Neuronal stem cell (in vitro differentiated cells): ENCODE measurements around the gene LCLAT1.

Experiments used
- DNase-seq: peaks from one replicate; pipeline ENCODE4 v3.0.0-alpha.2; 2013; ENCODE audit warnings: low spot score
- H2AFZ ChIP-seq: one replicate; pipeline ENCODE4 v1.6.1; 2013; ENCODE audit warnings: mild to moderate bottlenecking, low read length, inconsistent platforms
- H2AK5ac ChIP-seq: 2 replicates; pipeline ENCODE4 v1.6.1; 2013; ENCODE audit warnings: low read depth, mild to moderate bottlenecking, inconsistent platforms, low read length, moderate library complexity, mixed read lengths
- H2BK120ac ChIP-seq: 2 replicates; pipeline ENCODE4 v1.6.1; 2013; ENCODE audit warnings: low read depth, mild to moderate bottlenecking, inconsistent platforms, low read length, moderate library complexity, mixed read lengths
- H2BK12ac ChIP-seq: one replicate; pipeline ENCODE4 v1.6.1; 2013; ENCODE audit warnings: low read length, inconsistent platforms
- H2BK15ac ChIP-seq: 2 replicates; pipeline ENCODE4 v1.6.1; 2013; ENCODE audit warnings: mild to moderate bottlenecking, low read length, inconsistent platforms, mixed read lengths
- H2BK5ac ChIP-seq: one replicate; pipeline ENCODE4 v1.6.1; 2013; ENCODE audit warnings: inconsistent platforms, mild to moderate bottlenecking, low read length, moderate library complexity
- H3K14ac ChIP-seq: one replicate; pipeline ENCODE4 v1.6.1; 2013; ENCODE audit warnings: low read length, inconsistent platforms
- H3K18ac ChIP-seq: 2 replicates; pipeline ENCODE4 v1.6.1; 2013; ENCODE audit warnings: low read length, inconsistent platforms
- H3K23ac ChIP-seq: 2 replicates; pipeline ENCODE4 v1.6.1; 2013; ENCODE audit warnings: low read depth, mild to moderate bottlenecking, mixed read lengths, low read length, inconsistent platforms; ENCODE audit not compliant: poor library complexity
- H3K27ac ChIP-seq: replicated peaks from 3 replicates; pipeline ENCODE4 v1.5.1; 2013; ENCODE audit warnings: low read length, inconsistent platforms
- H3K27me3 ChIP-seq, 3 experiments: 2 replicates each; pipeline ENCODE4 v1.6.1; 2013; ENCODE audit warnings: low read length in 3 of 3, mild to moderate bottlenecking in 2 of 3, inconsistent platforms in 1 of 3, low read depth in 1 of 3, mixed read lengths in 1 of 3, moderate library complexity in 1 of 3; ENCODE audit not compliant: control insufficient read depth in 3 of 3, insufficient read depth in 3 of 3
- H3K36me3 ChIP-seq, 2 donors: replicated peaks in 1 of 2; 2 replicates each; pipeline ENCODE4 v1.6.1; 2013; ENCODE audit warnings: low read length in 2 of 2; ENCODE audit not compliant: control insufficient read depth in 2 of 2, insufficient read depth in 2 of 2
- H3K4ac ChIP-seq: 2 replicates; pipeline ENCODE4 v1.6.1; 2013; ENCODE audit warnings: inconsistent platforms, mild to moderate bottlenecking, low read length, moderate library complexity
- H3K4me1 ChIP-seq, 2 donors: 1 replicate in 1 of 2; 2 replicates in 1 of 2; pipeline ENCODE4 v1.6.1; 2013; ENCODE audit warnings: low read length in 2 of 2, low read depth in 1 of 2; ENCODE audit not compliant: control insufficient read depth in 2 of 2, insufficient read depth in 1 of 2
- H3K4me2 ChIP-seq: one replicate; pipeline ENCODE4 v1.6.1; 2013; ENCODE audit warnings: mild to moderate bottlenecking, low read length, inconsistent platforms; ENCODE audit not compliant: insufficient read depth, poor library complexity, severe bottlenecking
- H3K4me3 ChIP-seq, 2 donors: 2 replicates each; pipeline ENCODE4 v1.5.1; 2013; ENCODE audit warnings: low read length in 2 of 2, mild to moderate bottlenecking in 2 of 2, inconsistent platforms in 1 of 2, moderate library complexity in 1 of 2
- H3K79me1 ChIP-seq: one replicate; pipeline ENCODE4 v1.6.1; 2013; ENCODE audit warnings: low read depth, mild to moderate bottlenecking, inconsistent platforms, low read length, moderate library complexity
- H3K9ac ChIP-seq: one replicate; pipeline ENCODE4 v1.6.1; 2013; ENCODE audit warnings: mild to moderate bottlenecking, low read depth, low read length, inconsistent platforms; ENCODE audit not compliant: poor library complexity
- H3K9me3 ChIP-seq, 2 donors: replicated peaks in 1 of 2; 2 replicates each; pipeline versions ENCODE3 to v1.6.1; 2013; ENCODE audit warnings: low read length in 2 of 2, mild to moderate bottlenecking in 2 of 2, inconsistent platforms in 1 of 2, low read depth in 1 of 2, mixed read lengths in 1 of 2, moderate library complexity in 1 of 2; ENCODE audit not compliant: control insufficient read depth in 2 of 2, insufficient read depth in 1 of 2
- H4K8ac ChIP-seq: one replicate; pipeline ENCODE4 v1.6.1; 2013; ENCODE audit warnings: low read depth, mild to moderate bottlenecking, inconsistent platforms, low read length, moderate library complexity
- H4K91ac ChIP-seq: one replicate; pipeline ENCODE4 v1.6.1; 2013; ENCODE audit warnings: low read length, low read depth, mild to moderate bottlenecking, inconsistent platforms; ENCODE audit not compliant: poor library complexity
- WGBS, 2 donors: extraction: QIAGEN DNeasy Blood & Tissue Kit; methylation state at CpG; one replicate each; pipeline ENCODE4 v1.1.7; 2013; ENCODE audit warnings: missing lambda C conversion rate in 2 of 2, mixed read lengths in 1 of 2; ENCODE audit not compliant: insufficient read length in 2 of 2, insufficient replicate concordance in 1 of 2; ENCODE audit errors: extremely low coverage in 2 of 2; 5-methylcytosine and 5-hydroxymethylcytosine counted together

Gene LCLAT1

DNA sequence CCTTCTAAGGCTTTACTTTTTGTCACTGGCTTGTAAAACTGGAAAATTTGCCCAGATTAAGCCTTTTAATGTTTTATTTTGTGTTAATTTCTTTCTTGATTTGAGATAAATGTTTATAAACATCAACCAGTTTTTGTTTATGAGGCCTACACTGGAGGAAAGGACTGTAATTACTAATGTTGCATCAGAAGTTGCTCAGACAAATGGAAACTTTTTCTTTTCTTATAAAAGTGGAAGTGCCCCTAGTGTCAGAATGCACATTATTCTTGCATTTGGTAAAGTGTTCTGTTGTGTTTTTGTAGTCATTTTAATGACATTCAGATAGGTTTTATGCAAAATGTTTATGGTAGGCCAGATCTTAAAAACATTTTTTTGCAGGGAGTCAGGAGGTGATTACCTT lies 25.3 kb downstream of the LCLAT1 start:
- Histone ChIP-seq H3K4ac (no peak overlapping the region), H3K9me3 (peaks cover 0 to 3% of the 10 kb centered on the region in 2 donors), H3K27me3 (no peaks in the 10 kb centered on the region), H2BK15ac (no peak overlapping the region), H3K9ac (no peak overlapping the region), H3K36me3 (no peaks in the 10 kb centered on the region), H3K18ac (no peak overlapping the region), H4K8ac (no peak overlapping the region), H2BK12ac (no peak overlapping the region), H3K23ac (no peak overlapping the region), H3K4me1 (no peaks in the 10 kb centered on the region), H3K79me1 (no peaks in the 10 kb centered on the region), H2AFZ (no peak overlapping the region), H3K14ac (no peak overlapping the region), H2BK5ac (no peak overlapping the region), H2AK5ac (no peak overlapping the region), H3K27ac (no peak overlapping the region), H3K4me3 (no peak overlapping the region), H3K4me2 (no peak overlapping the region), H4K91ac (no peak overlapping the region), H2BK120ac (no peak overlapping the region)
- no peak for DNase-seq

DNA sequence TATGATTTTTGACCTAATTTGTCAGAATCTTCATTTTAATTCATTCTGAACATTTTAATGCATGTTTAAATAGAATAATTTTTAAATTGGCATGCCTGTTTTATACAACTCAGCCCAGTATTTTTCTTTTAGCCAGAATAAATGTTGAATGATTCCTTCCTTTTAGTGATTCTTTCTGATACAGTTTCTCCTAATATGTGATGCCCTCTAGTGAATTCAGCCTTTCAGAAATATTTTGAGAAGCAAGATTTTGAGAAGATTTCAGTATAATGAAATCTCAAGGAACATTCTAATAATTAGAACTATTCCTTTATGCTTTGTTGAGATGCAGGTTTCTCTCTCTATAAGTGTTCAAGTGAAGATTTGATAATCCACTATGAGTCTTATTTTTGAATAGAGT lies 28.5 kb downstream of the LCLAT1 start:
- Histone ChIP-seq H2BK12ac (no peak overlapping the region), H3K27me3 (no peaks in the 10 kb centered on the region), H3K18ac (no peak overlapping the region), H3K79me1 (no peaks in the 10 kb centered on the region), H3K9ac (no peak overlapping the region), H4K8ac (no peak overlapping the region), H2BK15ac (no peak overlapping the region), H3K23ac (no peak overlapping the region), H3K4ac (no peak overlapping the region), H3K4me2 (no peak overlapping the region), H2AFZ (no peak overlapping the region), H3K9me3 (no peaks in the 10 kb centered on the region), H2BK120ac (no peak overlapping the region), H3K4me1 (no peaks in the 10 kb centered on the region), H2AK5ac (no peak overlapping the region), H2BK5ac (no peak overlapping the region), H4K91ac (no peak overlapping the region), H3K27ac (no peak overlapping the region), H3K14ac (no peak overlapping the region), H3K4me3 (no peak overlapping the region), H3K36me3 (peaks cover 0 to 4% of the 10 kb centered on the region in 2 donors)
- no peak for DNase-seq

DNA sequence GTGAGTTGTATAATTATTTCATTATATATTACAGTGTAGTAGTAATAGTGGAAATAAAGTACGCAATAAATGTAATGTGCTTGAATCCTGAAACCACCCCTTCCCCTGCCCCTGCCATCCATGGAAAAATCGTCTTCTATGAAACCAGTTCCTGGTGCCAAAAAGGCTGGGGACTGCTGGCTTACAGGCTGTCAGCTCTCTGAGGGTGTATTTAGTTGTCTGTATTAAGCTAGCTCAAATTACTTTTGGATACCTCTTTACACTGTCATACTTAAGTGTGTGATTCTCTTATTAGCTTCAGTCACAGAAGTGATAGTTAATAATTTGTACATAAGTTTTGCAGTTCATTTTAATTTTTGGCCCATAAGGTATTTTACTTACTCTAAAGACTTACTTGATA lies 29.6 kb downstream of the LCLAT1 start:
- no CpG with 5 or more reads among the region's 2 CpGs for WGBS, 2 donors
- H3K23ac ChIP-seq = no peak overlapping the region
- no peak overlapping the region for H3K18ac ChIP-seq
- no peaks in the 10 kb centered on the region for H3K4me1 ChIP-seq
- H2BK120ac ChIP-seq = no peak overlapping the region
- H3K27me3 ChIP-seq = no peaks in the 10 kb centered on the region
- H3K27ac ChIP-seq = no peak overlapping the region
- H4K8ac ChIP-seq = no peak overlapping the region
- no peak overlapping the region for H2AFZ ChIP-seq
- H3K4me3 ChIP-seq = no peak overlapping the region
- no peak overlapping the region for H3K9ac ChIP-seq
- H3K14ac ChIP-seq = no peak overlapping the region
- no peaks in the 10 kb centered on the region for H3K9me3 ChIP-seq
- H2AK5ac ChIP-seq = no peak overlapping the region
- peaks cover 0 to 4% of the 10 kb centered on the region in 2 donors for H3K36me3 ChIP-seq
- no peak for DNase-seq
- no peaks in the 10 kb centered on the region for H3K79me1 ChIP-seq
- no peak overlapping the region for H4K91ac ChIP-seq
- H3K4me2 ChIP-seq = no peak overlapping the region
- no peak overlapping the region for H3K4ac ChIP-seq
- no peak overlapping the region for H2BK12ac ChIP-seq
- no peak overlapping the region for H2BK15ac ChIP-seq
- no peak overlapping the region for H2BK5ac ChIP-seq

DNA sequence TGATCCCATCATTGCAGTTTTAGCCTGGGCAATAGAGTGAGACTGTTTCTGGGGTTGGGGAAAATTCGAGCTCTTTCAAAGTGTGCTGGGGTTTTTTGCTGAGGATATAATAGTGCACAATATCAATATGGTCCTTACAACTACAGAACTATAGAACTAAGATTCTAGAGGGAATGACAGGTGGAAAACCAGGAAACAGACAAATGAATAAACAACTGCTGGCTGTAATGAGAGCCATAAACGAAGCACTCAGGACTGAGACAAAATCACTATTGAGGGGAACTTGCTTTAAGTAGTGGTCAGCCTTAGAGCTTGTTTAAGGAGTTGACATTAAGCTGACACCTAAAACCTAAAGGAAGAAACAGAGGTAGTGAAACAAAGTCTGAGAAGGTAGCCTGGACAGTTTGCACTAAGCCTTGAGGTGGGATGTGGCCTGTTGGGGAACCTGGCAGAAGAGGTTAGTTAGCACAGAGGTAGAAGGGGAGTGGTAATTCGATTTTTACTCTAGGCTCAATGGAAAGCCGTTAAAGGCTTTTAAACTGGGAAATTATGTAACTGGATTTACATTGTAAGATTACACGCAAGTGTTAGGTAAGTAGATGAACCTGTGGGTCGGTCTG lies 33.8 kb downstream of the LCLAT1 start:
- no peaks in the 10 kb centered on the region for H3K9me3 ChIP-seq
- no peak overlapping the region for H2AFZ ChIP-seq
- no peak overlapping the region for H3K14ac ChIP-seq
- no peaks in the 10 kb centered on the region for H3K79me1 ChIP-seq
- DNase-seq = no peak
- no peak overlapping the region for H3K9ac ChIP-seq
- no peak overlapping the region for H3K4me3 ChIP-seq
- H4K8ac ChIP-seq = no peak overlapping the region
- no peak overlapping the region for H2BK12ac ChIP-seq
- no peak overlapping the region for H2BK120ac ChIP-seq
- no peak overlapping the region for H2BK15ac ChIP-seq
- no peaks in the 10 kb centered on the region for H3K27me3 ChIP-seq
- no peak overlapping the region for H3K18ac ChIP-seq
- no CpG with 5 or more reads among the region's 6 CpGs for WGBS, 2 donors
- H3K36me3 ChIP-seq = peaks cover 0 to 4% of the 10 kb centered on the region in 2 donors
- H3K4me1 ChIP-seq = no peaks in the 10 kb centered on the region
- H2BK5ac ChIP-seq = no peak overlapping the region
- H3K23ac ChIP-seq = no peak overlapping the region
- no peak overlapping the region for H4K91ac ChIP-seq
- no peak overlapping the region for H3K4me2 ChIP-seq
- no peak overlapping the region for H2AK5ac ChIP-seq
- H3K4ac ChIP-seq = no peak overlapping the region
- no peak overlapping the region for H3K27ac ChIP-seq
